CD4-positive, CD25-positive, alpha-beta regulatory T cell (primary cell): ENCODE results near the gene PARN. TPM values are rescaled to one million over a fixed set of nuclear protein-coding genes. Genes with fewer than 3 reads are reported as not detected.

Experiments used
- ATAC-seq, 2 donors: fragments of 150-1000 bp; cut with Tn5 transposase; one replicate each; pipeline ENCODE4 v1.10.0; 2021; ENCODE audit warnings: low read depth in 2 of 2, moderate number of reproducible peaks in 2 of 2, moderate library complexity in 1 of 2
- DNase-seq, 3 donors: peaks; one replicate each; pipeline versions ENCODE4 v3.0.0 to v3.0.0-alpha.2; 2012 to 2022; ENCODE audit warnings: mixed read lengths in 1 of 3
- H3K27ac ChIP-seq: one replicate; pipeline ENCODE4 v1.7.0; 2013; ENCODE audit warnings: mild to moderate bottlenecking, low read length; ENCODE audit not compliant: insufficient read depth, poor library complexity, severe bottlenecking
- H3K27me3 ChIP-seq: one replicate; pipeline ENCODE4 v1.7.0; 2013; ENCODE audit warnings: low read length; ENCODE audit not compliant: control insufficient read depth, insufficient read depth
- H3K36me3 ChIP-seq: one replicate; pipeline ENCODE4 v1.7.0; 2013; ENCODE audit warnings: mild to moderate bottlenecking, low read length, moderate library complexity; ENCODE audit not compliant: control insufficient read depth, insufficient read depth
- H3K4me1 ChIP-seq: 2 replicates; pipeline ENCODE4 v1.7.0; 2013; ENCODE audit warnings: mild to moderate bottlenecking, low read length; ENCODE audit not compliant: insufficient read depth, control insufficient read depth, poor library complexity, severe bottlenecking
- H3K4me3 ChIP-seq: one replicate; pipeline ENCODE4 v1.7.0; 2013; ENCODE audit warnings: low read depth, mild to moderate bottlenecking, low read length, moderate library complexity
- H3K9me3 ChIP-seq, 2 experiments: 1 replicate in 1 of 2; 2 replicates in 1 of 2; pipeline ENCODE4 v1.7.0; 2013; ENCODE audit warnings: low read length in 2 of 2, mild to moderate bottlenecking in 1 of 2, moderate library complexity in 1 of 2; ENCODE audit not compliant: control insufficient read depth in 2 of 2
- H3K27ac Mint-ChIP-seq, 3 donors: one replicate each; pipeline ENCODE4 v1.8.0; 2020 to 2022; ENCODE audit warnings: mild to moderate bottlenecking in 3 of 3, mixed read lengths in 3 of 3, moderate library complexity in 2 of 3
- H3K27me3 Mint-ChIP-seq: one replicate; pipeline ENCODE4 v1.8.0; 2022; ENCODE audit warnings: mild to moderate bottlenecking, mixed read lengths
- H3K36me3 Mint-ChIP-seq: one replicate; pipeline ENCODE4 v1.8.0; 2020; ENCODE audit warnings: mixed read lengths
- H3K4me1 Mint-ChIP-seq, 4 donors: one replicate each; pipeline ENCODE4 v1.8.0; 2020 to 2022; ENCODE audit warnings: mixed read lengths in 4 of 4, mild to moderate bottlenecking in 1 of 4
- H3K4me3 Mint-ChIP-seq, 4 donors: one replicate each; pipeline ENCODE4 v1.8.0; 2020 to 2022; ENCODE audit warnings: mild to moderate bottlenecking in 4 of 4, mixed read lengths in 4 of 4, moderate library complexity in 3 of 4
- H3K9me3 Mint-ChIP-seq, 7 donors: one replicate each; pipeline ENCODE4 v1.8.0; 2020 to 2022; ENCODE audit warnings: mixed read lengths in 7 of 7, mild to moderate bottlenecking in 3 of 7, moderate library complexity in 2 of 7
- polyA plus RNA-seq, 4 donors: library from polyadenylated mRNA; unstranded; fragments of 300-500 nt; fragmentation: Illumina TruSeq; gene quantifications; one replicate each; pipeline ENCODE4 v1.2.3, GENCODE V29; 2021
- total RNA-seq: library from RNA; stranded (reverse); gene quantifications from one replicate; pipeline ENCODE4 v1.2.3, GENCODE V29; 2022

PARN gene, protein sequence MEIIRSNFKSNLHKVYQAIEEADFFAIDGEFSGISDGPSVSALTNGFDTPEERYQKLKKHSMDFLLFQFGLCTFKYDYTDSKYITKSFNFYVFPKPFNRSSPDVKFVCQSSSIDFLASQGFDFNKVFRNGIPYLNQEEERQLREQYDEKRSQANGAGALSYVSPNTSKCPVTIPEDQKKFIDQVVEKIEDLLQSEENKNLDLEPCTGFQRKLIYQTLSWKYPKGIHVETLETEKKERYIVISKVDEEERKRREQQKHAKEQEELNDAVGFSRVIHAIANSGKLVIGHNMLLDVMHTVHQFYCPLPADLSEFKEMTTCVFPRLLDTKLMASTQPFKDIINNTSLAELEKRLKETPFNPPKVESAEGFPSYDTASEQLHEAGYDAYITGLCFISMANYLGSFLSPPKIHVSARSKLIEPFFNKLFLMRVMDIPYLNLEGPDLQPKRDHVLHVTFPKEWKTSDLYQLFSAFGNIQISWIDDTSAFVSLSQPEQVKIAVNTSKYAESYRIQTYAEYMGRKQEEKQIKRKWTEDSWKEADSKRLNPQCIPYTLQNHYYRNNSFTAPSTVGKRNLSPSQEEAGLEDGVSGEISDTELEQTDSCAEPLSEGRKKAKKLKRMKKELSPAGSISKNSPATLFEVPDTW
- total RNA-seq (36.2 TPM), polyA plus RNA-seq (10 to 100 TPM; 41.6 to 50.9 (median 47.9) TPM)

GRCh38 chr16:14629919-14630619 is at the start of gene PARN:
Gene PARN (minus strand): TSS chr16:14630260. CDS start chr16:14630125, 135 bp downstream.
- H3K4me1 ChIP-seq = peaks cover 58% of the 10 kb centered on the region
- peaks cover 36 to 73% (median 50%) of the 10 kb centered on the region in 4 donors for H3K4me1 Mint-ChIP-seq
- H3K36me3 Mint-ChIP-seq = peaks cover 11% of the 10 kb centered on the region
- peak within 1 kb of the TSS; percentile 81 for H3K4me3 ChIP-seq
- peak within 1 kb of the TSS; percentile 93 for H3K27ac ChIP-seq
- H3K27me3 ChIP-seq = no peaks in the 10 kb centered on the region
- peak within 1 kb of the TSS; percentile 95 to 99 (median 98) for H3K27ac Mint-ChIP-seq
- peaks cover 4% of the 10 kb centered on the region for H3K27me3 Mint-ChIP-seq
- peaks cover 25% of the 10 kb centered on the region for H3K36me3 ChIP-seq
- DNase-seq = peak; percentile 96 to 98 (median 98)
- peaks cover 0 to 4% (median 0%) of the 10 kb centered on the region in 7 donors for H3K9me3 Mint-ChIP-seq
- H3K9me3 ChIP-seq = no peaks in the 10 kb centered on the region
- H3K4me3 Mint-ChIP-seq = peak within 1 kb of the TSS; percentile 90 to 95 (median 93)
- ATAC-seq = peak; percentile 63 to 64

DNA sequence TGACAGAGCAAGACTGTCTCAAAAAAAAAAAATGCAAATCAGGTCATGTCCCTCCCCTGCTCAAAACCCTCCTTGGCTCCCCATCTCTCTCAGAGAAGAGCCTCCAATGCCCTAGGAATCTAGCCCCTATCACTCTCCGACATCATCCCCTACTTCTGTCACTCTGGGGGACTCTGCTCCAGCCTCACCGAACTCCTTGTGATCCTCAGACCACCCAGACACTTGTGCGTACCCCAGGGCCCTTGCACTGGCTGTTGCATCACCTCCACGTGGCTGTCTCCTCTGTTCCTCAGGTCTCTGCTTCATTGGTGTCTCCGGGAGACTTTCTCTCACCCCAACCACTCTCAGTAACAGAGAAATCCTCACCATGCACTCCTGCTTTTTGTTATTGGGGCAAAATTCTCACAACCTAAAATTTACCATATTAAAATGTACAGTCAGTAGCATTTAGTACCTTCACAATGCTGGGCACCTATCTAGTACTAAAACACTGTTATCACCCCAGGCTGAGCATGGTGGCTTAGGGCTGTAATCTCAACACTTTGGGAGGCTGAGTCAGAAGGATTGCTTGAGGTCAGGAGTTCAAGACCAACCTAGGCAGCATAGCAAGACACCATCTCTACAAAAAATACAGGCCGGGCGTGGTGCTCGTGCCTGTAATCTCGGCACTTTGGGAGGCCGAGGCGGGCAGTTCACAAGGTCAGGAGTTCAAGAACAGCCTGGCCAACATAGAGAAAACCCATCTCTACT is 48.9 kb upstream of the PARN start:
- H3K36me3 ChIP-seq = no peaks in the 10 kb centered on the region
- peaks cover 2 to 4% (median 2%) of the 10 kb centered on the region in 4 donors for H3K4me1 Mint-ChIP-seq
- H3K27ac ChIP-seq = no peak overlapping the region
- peaks cover 0 to 2% (median 0%) of the 10 kb centered on the region in 7 donors for H3K9me3 Mint-ChIP-seq
- DNase-seq = no peak
- peaks cover 8% of the 10 kb centered on the region for H3K27me3 Mint-ChIP-seq
- no peaks in the 10 kb centered on the region for H3K36me3 Mint-ChIP-seq
- no peak overlapping the region for H3K4me3 ChIP-seq
- H3K27ac Mint-ChIP-seq = no peak overlapping the region
- ATAC-seq = no peak
- H3K4me3 Mint-ChIP-seq = no peak overlapping the region
- no peaks in the 10 kb centered on the region for H3K4me1 ChIP-seq
- H3K9me3 ChIP-seq = no peaks in the 10 kb centered on the region
- peaks cover 2% of the 10 kb centered on the region for H3K27me3 ChIP-seq

GRCh38 chr16:14677627-14678026 is 47.6 kb upstream of the PARN start:
- Histone ChIP-seq H3K27ac (no peak overlapping the region), H3K9me3 (no peaks in the 10 kb centered on the region), H3K36me3 (no peaks in the 10 kb centered on the region), H3K27me3 (peaks cover 2% of the 10 kb centered on the region), H3K4me3 (no peak overlapping the region), H3K4me1 (no peaks in the 10 kb centered on the region)
- H3K27me3 Mint-ChIP-seq = peaks cover 8% of the 10 kb centered on the region
- no peak for ATAC-seq
- peaks cover 7 to 12% (median 7%) of the 10 kb centered on the region in 4 donors for H3K4me1 Mint-ChIP-seq
- peaks cover 0 to 2% (median 0%) of the 10 kb centered on the region in 7 donors for H3K9me3 Mint-ChIP-seq
- H3K4me3 Mint-ChIP-seq = no peak overlapping the region
- no peak for DNase-seq
- no peak overlapping the region for H3K27ac Mint-ChIP-seq
- H3K36me3 Mint-ChIP-seq = no peaks in the 10 kb centered on the region

- no peaks in the 10 kb centered on the region for H3K36me3 ChIP-seq
- H3K27me3 Mint-ChIP-seq = peaks cover 8% of the 10 kb centered on the region
- peak overlapping the region in 1 of 3 donors; percentile 28 for H3K27ac Mint-ChIP-seq
- H3K36me3 Mint-ChIP-seq = no peaks in the 10 kb centered on the region
- H3K4me3 ChIP-seq = no peak overlapping the region
- no peak overlapping the region for H3K27ac ChIP-seq
- peaks cover 0 to 2% (median 0%) of the 10 kb centered on the region in 7 donors for H3K9me3 Mint-ChIP-seq
- H3K9me3 ChIP-seq = no peaks in the 10 kb centered on the region
- H3K27me3 ChIP-seq = peaks cover 2% of the 10 kb centered on the region
- no peak for DNase-seq
- no peak for ATAC-seq
- H3K4me1 Mint-ChIP-seq = peaks cover 7 to 16% (median 11%) of the 10 kb centered on the region in 4 donors
- H3K4me3 Mint-ChIP-seq = no peak overlapping the region
- H3K4me1 ChIP-seq = no peaks in the 10 kb centered on the region
These were observed 46.6 kb upstream of the PARN start for GRCh38 chr16:14676633-14677032.

GRCh38 chr16:14672403-14672971 is 42.4 kb upstream of the PARN start:
- Histone ChIP-seq H3K27ac (no peak overlapping the region), H3K9me3 (no peaks in the 10 kb centered on the region), H3K27me3 (no peaks in the 10 kb centered on the region), H3K4me1 (no peaks in the 10 kb centered on the region), H3K36me3 (peaks cover 10% of the 10 kb centered on the region), H3K4me3 (no peak overlapping the region)
- ATAC-seq = peak; percentile 34 to 48
- Mint-ChIP-seq H3K27ac (peak overlapping the region in 1 of 3 donors; percentile 34), H3K4me3 (no peak overlapping the region), H3K27me3 (no peaks in the 10 kb centered on the region), H3K36me3 (peaks cover 14% of the 10 kb centered on the region), H3K4me1 (peaks cover 7 to 18% (median 11%) of the 10 kb centered on the region in 4 donors), H3K9me3 (no peaks in the 10 kb centered on the region)
- DNase-seq = peak in 2 of 3 donors; percentile 8 to 51

DNA sequence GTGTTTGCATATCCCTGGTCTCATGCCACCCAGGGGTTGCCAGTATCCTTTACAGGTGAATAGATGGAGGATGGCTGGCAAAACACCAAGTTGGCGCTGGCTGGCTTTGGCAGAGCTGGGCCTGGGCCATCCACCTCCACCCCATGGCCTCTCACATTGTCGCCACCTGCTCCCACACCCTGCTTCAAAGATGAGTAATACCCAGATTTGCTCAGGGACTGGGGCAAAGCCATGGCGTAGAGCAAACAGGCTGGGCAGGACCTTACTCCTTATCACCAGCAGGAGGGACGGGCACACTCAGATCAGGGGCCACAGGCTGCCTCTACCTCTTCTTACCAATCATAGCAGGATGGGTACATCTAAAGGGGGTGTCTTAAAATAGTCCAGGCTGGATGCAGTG is 39.7 kb upstream of the PARN start:
- H3K4me1 ChIP-seq = no peaks in the 10 kb centered on the region
- Mint-ChIP-seq H3K4me3 (no peak overlapping the region), H3K36me3 (peaks cover 33% of the 10 kb centered on the region), H3K9me3 (no peaks in the 10 kb centered on the region), H3K27ac (no peak overlapping the region), H3K4me1 (peaks cover 7 to 18% (median 11%) of the 10 kb centered on the region in 4 donors), H3K27me3 (no peaks in the 10 kb centered on the region)
- no peak overlapping the region for H3K27ac ChIP-seq
- DNase-seq = no peak
- ATAC-seq = no peak
- H3K9me3 ChIP-seq = no peaks in the 10 kb centered on the region
- H3K27me3 ChIP-seq = no peaks in the 10 kb centered on the region
- no peak overlapping the region for H3K4me3 ChIP-seq
- peaks cover 36% of the 10 kb centered on the region for H3K36me3 ChIP-seq
